AG09319 (cell line): Measurements from ENCODE around the gene ADAD2.

Experiments
- DNase-seq: peaks from one replicate; pipeline ENCODE4 v3.0.0-alpha.2; 2010; ENCODE audit warnings: low read depth; ENCODE audit errors: extremely low read depth
- CTCF ChIP-seq: IDR thresholded peaks from 2 replicates; pipeline ENCODE4 v1.5.1; 2011; ENCODE audit warnings: low read depth, mild to moderate bottlenecking, inconsistent platforms, low read length, moderate library complexity

The ADAD2 gene

DNA sequence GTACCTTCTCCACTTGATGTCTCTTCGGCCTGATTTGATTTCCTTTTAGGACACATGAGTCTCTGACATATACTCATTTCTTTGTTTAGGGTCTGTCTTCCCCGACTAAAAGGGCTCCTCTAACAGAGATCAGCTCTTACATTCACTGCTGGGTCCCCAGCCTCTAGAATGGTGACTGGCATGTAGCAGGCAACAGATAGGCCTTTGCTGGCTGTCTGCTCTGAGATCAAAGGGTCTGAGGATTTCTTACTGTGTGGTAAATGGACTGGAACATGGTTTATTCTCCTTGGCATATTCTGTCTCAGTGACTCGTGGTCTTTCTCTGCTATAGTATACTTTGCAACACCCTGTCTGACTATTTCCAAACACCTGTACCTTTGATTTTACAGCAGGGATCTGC is 29.2 kb upstream of the ADAD2 start:
- no peak for DNase-seq
- no peak for TF ChIP-seq CTCF

DNA sequence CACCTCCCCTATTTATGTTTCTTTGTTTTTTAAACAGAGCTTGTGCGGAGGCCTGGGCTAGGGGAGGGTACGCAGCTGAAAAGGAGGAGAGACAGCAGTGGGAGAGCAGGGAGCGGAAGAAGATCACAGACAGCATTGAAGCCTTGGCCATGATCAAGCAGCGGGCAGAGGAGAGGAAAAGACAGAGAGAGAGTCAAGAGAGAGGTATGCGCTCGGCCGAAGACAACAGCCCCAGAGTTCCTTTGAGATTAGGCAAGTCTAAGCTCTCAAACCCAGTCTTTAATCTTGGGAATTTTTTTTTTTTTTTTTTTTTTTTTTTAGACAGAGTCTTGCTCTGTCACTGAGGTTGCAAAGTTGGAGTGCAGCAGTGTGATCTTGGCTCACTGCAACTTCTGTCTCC is 25.2 kb upstream of the ADAD2 start:
- DNase-seq, result no peak
- no peak for TF ChIP-seq CTCF

DNA sequence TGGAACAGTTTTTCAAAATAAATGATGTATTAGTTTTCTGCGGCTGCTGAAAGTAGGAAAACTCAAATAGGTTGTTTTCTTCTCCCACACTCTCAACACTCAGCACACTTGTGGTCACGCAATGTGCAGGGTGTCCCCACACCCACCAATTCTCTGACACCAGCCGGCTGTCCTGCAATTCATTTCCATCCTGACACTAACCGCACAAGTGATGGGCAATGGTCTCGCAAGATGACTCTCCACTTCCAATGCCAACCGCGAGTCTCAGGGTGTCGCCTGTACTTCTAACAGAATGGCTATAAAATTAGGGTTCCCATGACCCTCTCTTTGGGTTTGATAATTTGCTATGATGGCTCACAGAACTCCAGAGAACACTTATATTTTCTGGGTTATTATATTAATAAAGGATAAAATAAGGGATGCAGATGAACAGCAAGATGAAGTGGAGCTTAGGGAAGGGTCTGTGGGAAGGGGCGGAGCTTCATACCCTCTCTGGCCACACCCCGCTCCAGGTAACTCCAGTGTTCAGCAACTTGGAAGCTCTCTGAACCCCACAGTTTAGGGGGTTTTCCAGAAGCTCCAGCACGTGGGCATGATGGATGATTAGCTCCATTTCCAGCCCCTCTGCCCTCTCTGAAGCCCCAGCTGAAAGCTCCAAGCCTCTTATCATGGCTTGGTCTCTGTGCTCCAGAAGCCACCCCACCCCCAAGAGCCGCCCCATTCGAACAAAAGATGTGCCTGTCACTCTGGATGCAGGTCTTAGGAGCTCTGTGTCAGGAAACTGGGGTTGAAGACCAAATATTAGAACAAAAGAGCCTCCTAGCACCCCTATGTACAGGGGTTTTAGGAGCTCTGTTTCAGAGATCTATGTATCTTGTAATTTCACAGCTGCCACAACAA is 23.9 kb upstream of the ADAD2 start:
- no peak for DNase-seq
- no peak for TF ChIP-seq CTCF

GRCh38 chr16:84169765-84170310 is 21.1 kb upstream of the ADAD2 start:
- no peak for DNase-seq
- TF ChIP-seq CTCF, result no peak

DNA sequence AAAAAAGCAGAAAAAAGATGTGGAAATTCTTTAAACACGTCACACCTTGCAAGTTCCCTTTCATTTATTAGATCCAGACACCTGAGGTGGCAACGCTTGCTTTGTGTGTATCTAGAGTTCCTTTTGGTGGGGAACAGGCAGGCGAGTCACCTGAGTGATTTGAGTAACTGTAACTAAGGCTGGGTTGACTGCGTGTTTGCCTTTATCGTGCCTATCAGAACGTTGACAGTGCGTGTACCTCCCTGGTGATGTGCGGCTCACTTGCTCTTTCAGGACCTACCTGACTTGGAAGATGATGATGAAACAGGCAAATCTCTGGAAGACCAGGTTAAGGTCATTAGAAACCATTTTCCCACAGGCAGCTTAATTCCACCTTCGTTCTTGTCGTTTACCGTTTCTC is 16.6 kb upstream of the ADAD2 start:
- TF ChIP-seq CTCF, result no peak
- DNase-seq, result no peak

DNA sequence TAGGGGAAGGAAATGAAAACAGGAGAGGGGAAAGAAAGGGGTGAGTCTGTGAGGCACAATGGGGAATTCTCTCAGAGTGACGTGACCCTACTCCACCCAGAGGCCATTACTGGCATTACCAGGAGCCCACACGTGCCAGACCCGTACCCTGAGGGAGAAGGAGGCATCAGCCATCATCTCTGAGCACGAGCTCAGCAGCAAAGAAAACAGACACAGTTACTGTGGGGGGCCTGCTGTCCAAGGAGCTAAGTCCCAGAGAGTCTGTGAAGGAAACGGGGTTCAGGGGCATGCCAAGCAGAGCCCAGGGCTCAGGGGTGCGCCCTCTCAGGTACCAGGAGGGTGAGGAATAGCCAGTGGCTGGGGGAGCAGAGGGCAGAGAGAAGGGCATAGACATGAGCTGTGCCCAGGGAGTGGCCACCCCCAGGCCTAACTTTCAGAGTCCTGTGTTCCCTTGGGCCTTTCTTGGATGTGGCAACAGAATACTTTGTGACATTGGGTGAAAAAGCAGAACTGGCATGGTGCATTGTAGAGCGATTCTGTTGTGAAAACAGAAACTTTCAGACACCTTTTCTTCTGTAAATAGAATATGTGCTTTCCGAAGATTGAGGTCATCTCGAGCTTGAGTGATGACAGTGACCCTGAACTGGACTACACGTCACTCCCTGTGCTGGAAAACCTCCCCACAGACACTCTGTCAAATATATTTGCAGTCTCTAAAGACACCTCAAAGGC is 15.4 kb upstream of the ADAD2 start:
- DNase-seq, result peak; percentile 12
- peak; percentile 81 for TF ChIP-seq CTCF
